GM19438 (cell line): ENCODE data around the gene REC8.
"Not testable (repeated sequence)": the region's sequence is repeated elsewhere in the genome, so short reads cannot be mapped to it uniquely, and the experiment has no call there.

Experiments used
- ATAC-seq: cut with Tn5 transposase; IDR thresholded peaks from one replicate; pipeline ENCODE4 v1.9.1; 2021; ENCODE audit warnings: low read depth; ENCODE audit not compliant: unreplicated experiment

REC8 gene

GRCh38 chr14:24198814-24199524 is 27.1 kb downstream of the REC8 start:
- ATAC-seq: no peak

- not testable (repeated sequence) for ATAC-seq
These were observed 30.7 kb downstream of the REC8 start for GRCh38 chr14:24202538-24202937.

- not testable (repeated sequence) for ATAC-seq
These were observed 31.5 kb downstream of the REC8 start for GRCh38 chr14:24203249-24203886.

- ATAC-seq: no peak
These were observed 32.6 kb downstream of the REC8 start for GRCh38 chr14:24204163-24205146.

- ATAC-seq: no peak
These were observed 34.6 kb downstream of the REC8 start for GRCh38 chr14:24206260-24207103.

GRCh38 chr14:24207104-24207551 is 35.2 kb downstream of the REC8 start:
- no peak for ATAC-seq

- no peak for ATAC-seq
These were observed 35.7 kb downstream of the REC8 start for GRCh38 chr14:24207625-24208024.

GRCh38 chr14:24211311-24211710 is 39.4 kb downstream of the REC8 start:
- no peak for ATAC-seq

- ATAC-seq: peak; percentile 76
These were observed 41.3 kb downstream of the REC8 start, which contains the start of gene CHMP4A for GRCh38 chr14:24212924-24213865. Gene CHMP4A (minus strand): TSS chr14:24213488. CDS start chr14:24213439, 49 bp downstream.

GRCh38 chr14:24213866-24214662 is 42.2 kb downstream of the REC8 start:
- no peak for ATAC-seq

- peak; percentile 57 for ATAC-seq
These were observed 43.8 kb downstream of the REC8 start, which contains the start of gene MDP1 for GRCh38 chr14:24215495-24216344. Gene MDP1 (minus strand): TSS chr14:24216066. CDS start chr14:24215955, 111 bp downstream.

- no peak for ATAC-seq
These were observed 44.4 kb downstream of the REC8 start for GRCh38 chr14:24216345-24216699.

- ATAC-seq: not testable (repeated sequence)
These were observed 45.0 kb downstream of the REC8 start for GRCh38 chr14:24216876-24217275.

- ATAC-seq: no peak
These were observed 47.2 kb downstream of the REC8 start for GRCh38 chr14:24219080-24219479.

- no peak for ATAC-seq
These were observed 47.6 kb downstream of the REC8 start for GRCh38 chr14:24219521-24219920.

- ATAC-seq: not testable (repeated sequence)
These were observed 51.1 kb downstream of the REC8 start for GRCh38 chr14:24222987-24223386.

- no peak for ATAC-seq
These were observed 52.8 kb downstream of the REC8 start for GRCh38 chr14:24224618-24225071.
